HepG2 (cell line): Measurements from ENCODE around the gene NT5DC2. TPM values are rescaled to one million over a fixed set of nuclear protein-coding genes. Genes with fewer than 3 reads are reported as not detected.
A peak's percentile ranks its signal among the peaks of the same experiment; 100 is the strongest.

Experiments used
- BORCS8-MEF2B ChIP-seq: sonication (generic); formaldehyde crosslinking; IDR thresholded peaks from 2 replicates; pipeline ENCODE4 v1.8.0; 2022; ENCODE audit warnings: mild to moderate bottlenecking, missing genetic modification reagents
- BRF2 ChIP-seq: sonication (generic); formaldehyde crosslinking; IDR thresholded peaks from 2 replicates; pipeline ENCODE4 v1.8.1; 2022; ENCODE audit warnings: mild to moderate bottlenecking, missing genetic modification reagents
- FOXA3 ChIP-seq: IDR thresholded peaks from 2 replicates; pipeline ENCODE4 v1.6.1; 2016; ENCODE audit warnings: missing genetic modification reagents, missing compliant biosample characterization
- HNRNPLL ChIP-seq: fragments of 200-400 bp; formaldehyde crosslinking; IDR thresholded peaks from 2 replicates; pipeline ENCODE4 v1.6.1; 2017; ENCODE audit warnings: mild to moderate bottlenecking, low read depth, low read length; ENCODE audit not compliant: poor library complexity, severe bottlenecking
- HOMEZ ChIP-seq: IDR thresholded peaks from 2 replicates; pipeline ENCODE4 v1.6.1; 2016; ENCODE audit warnings: low read depth
- JDP2 ChIP-seq: sonication (generic); formaldehyde crosslinking; IDR thresholded peaks from 2 replicates; pipeline ENCODE4 v1.8.1; 2022; ENCODE audit warnings: missing genetic modification reagents, borderline replicate concordance
- JUND ChIP-seq: sonication (generic); formaldehyde crosslinking; IDR thresholded peaks from 2 replicates; pipeline ENCODE4 v1.8.0; 2022; ENCODE audit warnings: mild to moderate bottlenecking, missing genetic modification reagents
- KLF6 ChIP-seq: IDR thresholded peaks from 2 replicates; pipeline ENCODE4 v1.8.0; 2016; ENCODE audit warnings: missing biosample characterization, missing genetic modification reagents
- RBM22 ChIP-seq: fragments of 200-400 bp; formaldehyde crosslinking; optimal IDR thresholded peaks from 2 replicates; pipeline ENCODE3; 2017; ENCODE audit warnings: mild to moderate bottlenecking, low read length, moderate library complexity
- TEAD3 ChIP-seq: optimal IDR thresholded peaks from 2 replicates; pipeline ENCODE3; 2016; ENCODE audit warnings: borderline replicate concordance
- TFE3 ChIP-seq: IDR thresholded peaks from 2 replicates; pipeline ENCODE4 v1.6.1; 2016
- THYN1 ChIP-seq: sonication (generic); formaldehyde crosslinking; IDR thresholded peaks from 2 replicates; pipeline ENCODE4 v1.8.1; 2023; ENCODE audit warnings: low read depth, mild to moderate bottlenecking, moderate library complexity, missing genetic modification reagents, borderline replicate concordance
- ZBTB38 ChIP-seq: sonication (generic); formaldehyde crosslinking; IDR thresholded peaks from 2 replicates; pipeline ENCODE4 v1.5.1; 2020; ENCODE audit warnings: mild to moderate bottlenecking, missing genetic modification reagents
- ZBTB39 ChIP-seq: sonication (generic); formaldehyde crosslinking; IDR thresholded peaks from 2 replicates; pipeline ENCODE4 v1.5.0; 2020; ENCODE audit warnings: missing genetic modification reagents
- ZKSCAN8 ChIP-seq: IDR thresholded peaks from 2 replicates; pipeline ENCODE4 v1.6.1; 2016; ENCODE audit warnings: borderline replicate concordance, missing genetic modification reagents, missing compliant biosample characterization
- ZNF296 ChIP-seq: sonication (generic); formaldehyde crosslinking; conservative IDR thresholded peaks from 2 replicates; pipeline ENCODE4 v1.5.0; 2020; ENCODE audit warnings: mild to moderate bottlenecking, missing genetic modification reagents
- ZNF329 ChIP-seq: sonication (generic); formaldehyde crosslinking; IDR thresholded peaks from 2 replicates; pipeline ENCODE4 v1.9.0; 2021; ENCODE audit warnings: low read depth, mild to moderate bottlenecking, missing genetic modification reagents
- ZNF34 ChIP-seq: sonication (generic); formaldehyde crosslinking; IDR thresholded peaks from 2 replicates; pipeline ENCODE4 v1.4.0; 2020; ENCODE audit warnings: mild to moderate bottlenecking, missing genetic modification reagents, borderline replicate concordance
- ZNF512 ChIP-seq: sonication (generic); formaldehyde crosslinking; IDR thresholded peaks from 2 replicates; pipeline ENCODE4 v1.4.0; 2020; ENCODE audit warnings: mild to moderate bottlenecking, missing genetic modification reagents
- ZNF740 ChIP-seq: sonication (generic); formaldehyde crosslinking; IDR thresholded peaks from 2 replicates; pipeline ENCODE4 v1.4.0; 2020; ENCODE audit warnings: missing genetic modification reagents
- ZNF792 ChIP-seq: IDR thresholded peaks from 2 replicates; pipeline ENCODE4 v1.6.1; 2016
- ZNF891 ChIP-seq: sonication (generic); formaldehyde crosslinking; IDR thresholded peaks from 2 replicates; pipeline ENCODE4 v1.5.0; 2020; ENCODE audit warnings: mild to moderate bottlenecking, missing genetic modification reagents
- ZSCAN9 ChIP-seq: IDR thresholded peaks from 2 replicates; pipeline ENCODE4 v1.6.1; 2016; ENCODE audit warnings: borderline replicate concordance
- polyA plus RNA-seq, 8 experiments: library from polyadenylated mRNA; depleted of rRNA in 3 of 8; stranded (reverse) in 7 of 8; unstranded in 1 of 8; fragments of >200 nt; fragmentation: Illumina TruSeq in 4 of 8; extraction: Trizol in 4 of 8; gene quantifications; 2 replicates each; pipeline versions ENCODE4 v1.2.1 to v1.2.3, GENCODE V29; 2011 to 2016; ENCODE audit warnings: low read depth in 4 of 8, missing spikeins in 1 of 8, mixed read lengths in 1 of 8; ENCODE audit not compliant: insufficient read depth in 1 of 8
- total RNA-seq, 5 experiments: library from RNA; depleted of rRNA; stranded (reverse); fragments of >200 nt; fragmentation: Illumina TruSeq; extraction: Trizol; gene quantifications; 2 replicates each; pipeline ENCODE4 v1.2.3, GENCODE V29; 2016; ENCODE audit warnings: low read depth in 1 of 5

NT5DC2 gene
- total and polyA plus RNA-seq, 2 of the 13 experiments (the other 11 are each of a cell fraction or from before 2014, with no cell fraction given), result 131 to 240 TPM

GRCh38 chr3:52533623-52534280 lies at the start of gene NT5DC2 (continued):
- TF ChIP-seq BRF2 (CRISPR knock-in tag) (no peak), ZNF891 (CRISPR knock-in tag) (no peak), ZBTB39 (no peak), BORCS8-MEF2B (CRISPR knock-in tag) (no peak), HOMEZ (CRISPR knock-in tag) (no peak), TFE3 (CRISPR knock-in tag) (no peak), ZNF34 (CRISPR knock-in tag) (no peak), ZBTB38 (CRISPR knock-in tag) (no peak), JDP2 (CRISPR knock-in tag) (no peak), ZNF512 (no peak), ZSCAN9 (CRISPR knock-in tag) (no peak; the same call in 1 of the 2 replicates), ZNF329 (no peak), ZNF740 (CRISPR knock-in tag) (no peak), HNRNPLL (no peak), ZNF792 (CRISPR knock-in tag) (no peak), FOXA3 (CRISPR knock-in tag) (no peak), JUND (CRISPR knock-in tag) (no peak), ZNF296 (no peak), THYN1 (no peak), TEAD3 (CRISPR knock-in tag) (peak; percentile 7), ZKSCAN8 (CRISPR knock-in tag) (no peak), RBM22 (no peak), KLF6 (CRISPR knock-in tag) (no peak)
